ENCODE data around the gene PTPRN2.

Gene PTPRN2

DNA sequence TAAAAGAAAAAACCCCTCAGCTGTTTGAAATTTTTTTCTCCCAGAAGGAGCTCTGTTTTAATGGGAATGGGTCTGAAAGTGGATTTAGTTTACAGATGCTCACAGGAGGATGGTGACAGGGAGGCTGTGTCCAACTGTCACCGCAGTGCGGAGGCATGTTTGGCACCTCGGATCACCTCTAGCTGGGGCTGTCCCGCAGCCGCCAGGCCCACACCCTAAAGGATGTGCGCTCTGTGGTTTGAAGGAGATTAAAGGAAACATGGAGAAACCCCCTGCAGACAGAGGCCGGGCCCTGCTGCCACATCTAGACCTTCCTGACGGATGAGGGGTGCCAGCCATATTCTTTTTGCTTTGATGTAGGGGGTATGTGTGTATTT is 1090.3 kb downstream of the PTPRN2 start:
- TF ChIP-seq, protein P1, sequence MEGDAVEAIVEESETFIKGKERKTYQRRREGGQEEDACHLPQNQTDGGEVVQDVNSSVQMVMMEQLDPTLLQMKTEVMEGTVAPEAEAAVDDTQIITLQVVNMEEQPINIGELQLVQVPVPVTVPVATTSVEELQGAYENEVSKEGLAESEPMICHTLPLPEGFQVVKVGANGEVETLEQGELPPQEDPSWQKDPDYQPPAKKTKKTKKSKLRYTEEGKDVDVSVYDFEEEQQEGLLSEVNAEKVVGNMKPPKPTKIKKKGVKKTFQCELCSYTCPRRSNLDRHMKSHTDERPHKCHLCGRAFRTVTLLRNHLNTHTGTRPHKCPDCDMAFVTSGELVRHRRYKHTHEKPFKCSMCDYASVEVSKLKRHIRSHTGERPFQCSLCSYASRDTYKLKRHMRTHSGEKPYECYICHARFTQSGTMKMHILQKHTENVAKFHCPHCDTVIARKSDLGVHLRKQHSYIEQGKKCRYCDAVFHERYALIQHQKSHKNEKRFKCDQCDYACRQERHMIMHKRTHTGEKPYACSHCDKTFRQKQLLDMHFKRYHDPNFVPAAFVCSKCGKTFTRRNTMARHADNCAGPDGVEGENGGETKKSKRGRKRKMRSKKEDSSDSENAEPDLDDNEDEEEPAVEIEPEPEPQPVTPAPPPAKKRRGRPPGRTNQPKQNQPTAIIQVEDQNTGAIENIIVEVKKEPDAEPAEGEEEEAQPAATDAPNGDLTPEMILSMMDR (IDR thresholded peaks at IDR 0.05; ENCODE audit: low read depth, low read length) = no peak
- no peak overlapping the region for H3K4me3 ChIP-seq (ENCODE audit: low read depth, low read length)

DNA sequence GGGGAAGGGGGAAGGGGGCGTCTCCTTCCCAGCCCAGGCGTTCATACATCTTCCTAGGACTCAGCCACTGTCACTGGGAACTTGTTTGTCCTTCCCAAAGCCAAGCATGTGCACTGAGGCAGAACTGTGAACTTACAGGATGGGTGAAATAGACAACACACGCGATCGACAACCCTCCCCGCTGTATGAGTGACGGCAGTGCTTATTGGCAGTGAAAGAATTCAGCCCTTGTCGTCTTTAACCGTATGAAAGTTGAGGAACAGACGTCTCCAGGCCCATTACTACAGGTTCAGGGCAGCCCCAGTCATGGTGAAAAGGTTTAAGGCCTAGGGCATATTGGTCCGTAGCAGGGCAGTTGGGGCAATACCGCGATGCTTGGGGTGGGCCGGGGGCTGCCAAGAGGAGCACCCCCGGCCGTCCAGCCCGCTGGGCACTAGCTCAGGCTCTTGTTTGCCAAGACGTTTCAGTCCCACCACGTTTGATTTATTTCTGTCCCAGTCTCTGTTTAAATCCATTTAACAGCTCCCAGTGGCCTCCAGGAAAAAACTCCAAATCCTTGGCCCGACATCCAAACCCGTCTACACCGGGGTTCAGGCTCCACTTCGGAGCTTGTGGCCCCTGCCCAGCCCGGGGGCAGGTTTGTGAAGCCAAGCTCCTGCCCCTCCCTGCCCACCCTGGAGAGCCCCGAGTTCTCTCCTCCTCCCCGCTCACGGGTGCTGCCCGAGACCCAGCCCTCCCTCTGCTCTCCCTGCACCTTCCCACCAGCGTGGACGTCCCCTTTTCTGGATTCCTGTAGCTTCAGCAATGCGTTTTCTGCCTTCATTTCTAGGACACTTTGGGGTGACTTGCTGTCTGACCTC is 1091.0 kb downstream of the PTPRN2 start:
- TF ChIP-seq, protein P1 (IDR thresholded peaks at IDR 0.05; ENCODE audit: low read depth, low read length) = no peak
- no peak overlapping the region for H3K4me3 ChIP-seq (ENCODE audit: low read depth, low read length)

DNA sequence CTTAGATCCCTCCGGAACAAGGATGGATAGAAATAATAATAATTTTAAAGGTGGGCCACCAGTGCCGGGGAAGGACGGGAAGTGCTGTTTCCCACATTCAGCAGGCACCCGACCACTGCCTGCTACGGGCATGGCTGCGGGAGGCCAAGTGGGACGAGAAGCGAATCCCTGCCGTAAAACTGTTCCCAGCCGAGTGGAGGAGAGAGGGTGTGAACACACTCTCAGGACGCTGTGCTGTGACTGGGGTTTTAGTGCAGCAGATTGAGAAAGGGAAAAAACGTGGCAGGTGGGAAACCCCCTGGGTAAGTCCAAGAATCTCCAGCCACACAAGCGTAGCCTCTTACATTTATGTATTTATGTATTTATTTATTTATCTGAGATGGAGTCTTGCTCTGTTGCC is 1092.0 kb downstream of the PTPRN2 start:
- TF ChIP-seq, protein P1 (IDR thresholded peaks at IDR 0.05; ENCODE audit: low read depth, low read length) = no peak
- H3K4me3 ChIP-seq (ENCODE audit: low read depth, low read length) = no peak overlapping the region

DNA sequence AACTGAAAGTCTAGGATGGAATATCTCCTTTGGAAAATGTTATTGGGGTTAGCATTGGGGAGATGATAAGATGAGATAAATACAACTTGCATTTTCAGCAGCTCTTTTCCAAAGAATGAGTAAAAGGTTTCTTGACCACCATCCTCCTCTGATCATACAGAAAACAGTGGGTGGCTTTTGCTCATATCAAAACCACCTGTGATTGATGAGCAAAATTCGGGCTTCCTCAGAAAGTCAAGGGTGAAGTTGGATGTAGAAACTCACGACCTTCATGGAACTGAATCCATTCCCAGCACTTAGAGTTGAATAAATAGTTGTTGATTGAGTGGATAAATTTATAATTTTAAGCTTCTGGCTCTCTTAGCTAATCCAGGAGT is 1092.5 kb downstream of the PTPRN2 start:
- no peak overlapping the region for H3K4me3 ChIP-seq (ENCODE audit: low read depth, low read length)

DNA sequence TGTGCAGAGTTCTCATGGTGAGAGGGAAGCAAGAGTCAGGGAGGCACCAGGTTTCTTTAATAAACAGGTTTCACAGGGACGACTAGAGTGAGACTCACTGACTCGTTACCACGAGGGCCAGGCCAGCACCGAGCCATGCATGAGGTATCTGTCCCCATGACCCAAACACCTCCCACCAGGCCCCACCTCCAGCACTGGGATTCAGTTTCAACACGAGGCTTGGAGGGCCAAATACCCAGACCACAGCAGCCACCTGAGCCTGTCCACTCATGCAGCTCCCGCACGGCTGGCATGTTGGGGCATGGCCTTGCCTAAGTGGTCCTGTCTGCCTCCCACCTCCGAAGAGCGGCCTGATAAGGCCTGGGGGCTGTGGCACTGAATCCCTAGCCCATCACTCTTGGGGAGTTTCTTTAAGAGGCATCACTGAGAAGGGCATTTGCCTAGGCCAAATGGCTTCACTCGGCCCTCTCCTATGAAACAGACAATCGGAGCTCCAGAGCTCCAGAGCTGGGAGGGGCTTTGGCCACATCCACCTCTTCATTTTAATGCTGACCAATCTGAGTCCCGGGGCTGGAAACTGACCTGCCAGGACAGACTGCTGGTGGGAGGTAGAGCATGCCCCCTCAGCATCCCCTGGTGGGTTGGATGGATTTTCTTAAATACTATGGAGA is 1093.0 kb downstream of the PTPRN2 start:
- TF ChIP-seq, protein P1 (IDR thresholded peaks at IDR 0.05; ENCODE audit: low read depth, low read length) = no peak
- H3K4me3 ChIP-seq (ENCODE audit: low read depth, low read length) = no peak overlapping the region

More for the DNA sequence above, 1092.5 kb downstream of the PTPRN2 start:
- TF ChIP-seq, protein P1 (IDR thresholded peaks at IDR 0.05; ENCODE audit: low read depth, low read length) = no peak

DNA sequence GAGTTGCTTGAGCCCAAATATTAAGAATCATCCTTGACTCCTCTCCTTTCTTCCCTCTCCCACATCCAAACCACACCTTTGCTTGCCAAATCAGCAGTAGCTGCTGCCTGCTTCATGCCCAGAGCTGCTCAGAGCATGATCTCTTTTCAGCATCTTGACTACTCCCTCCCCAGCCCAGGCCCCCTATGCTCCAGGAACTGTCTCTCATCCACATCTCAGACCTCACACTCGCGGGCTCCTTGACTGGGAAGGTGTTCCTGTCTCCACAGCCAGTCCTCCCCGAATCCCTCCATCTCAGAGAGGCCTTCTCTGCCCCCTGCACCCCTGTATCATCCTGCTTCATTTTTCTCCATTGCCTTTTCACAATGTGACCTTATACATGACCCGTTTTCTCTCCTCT is 1093.8 kb downstream of the PTPRN2 start:
- H3K4me3 ChIP-seq (ENCODE audit: low read depth, low read length) = no peak overlapping the region
- TF ChIP-seq, protein P1 (IDR thresholded peaks at IDR 0.05; ENCODE audit: low read depth, low read length) = no peak

DNA sequence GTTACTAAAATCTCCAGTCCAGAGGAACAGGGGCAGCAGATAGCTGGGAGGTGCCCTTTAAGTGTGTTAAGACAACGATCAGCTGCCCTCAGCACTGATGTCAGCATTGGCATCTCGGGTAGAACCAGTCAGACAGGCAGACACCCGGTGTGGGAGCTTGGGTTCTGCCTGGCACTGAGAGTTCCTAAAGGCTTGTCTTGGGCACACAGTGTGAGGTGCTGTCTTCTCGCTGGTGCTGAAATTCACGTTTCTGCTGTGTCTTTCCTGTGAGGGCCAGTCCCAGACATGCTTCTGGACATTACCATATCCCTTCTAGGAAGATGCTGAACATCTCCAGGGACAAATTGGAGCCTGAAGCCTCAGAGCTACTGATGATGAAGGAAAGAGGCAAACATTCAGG is 1094.6 kb downstream of the PTPRN2 start:
- no peak overlapping the region for H3K4me3 ChIP-seq (ENCODE audit: low read depth, low read length)
- TF ChIP-seq, protein P1 (IDR thresholded peaks at IDR 0.05; ENCODE audit: low read depth, low read length) = no peak

All from WI38 (cell line).